Hypothalamus (tissue), 51 donors: ENCODE data around the gene EIF4H.
"Not testable (repeated sequence)": the region's sequence is repeated elsewhere in the genome, so short reads cannot be mapped to it uniquely, and the experiment has no call there.

ENCODE experiments used
- DNase-seq, 51 donors: peaks; one replicate each; lab custom pipeline; 2025; lab: John Stamatoyannopoulos, UW

Gene EIF4H

DNA sequence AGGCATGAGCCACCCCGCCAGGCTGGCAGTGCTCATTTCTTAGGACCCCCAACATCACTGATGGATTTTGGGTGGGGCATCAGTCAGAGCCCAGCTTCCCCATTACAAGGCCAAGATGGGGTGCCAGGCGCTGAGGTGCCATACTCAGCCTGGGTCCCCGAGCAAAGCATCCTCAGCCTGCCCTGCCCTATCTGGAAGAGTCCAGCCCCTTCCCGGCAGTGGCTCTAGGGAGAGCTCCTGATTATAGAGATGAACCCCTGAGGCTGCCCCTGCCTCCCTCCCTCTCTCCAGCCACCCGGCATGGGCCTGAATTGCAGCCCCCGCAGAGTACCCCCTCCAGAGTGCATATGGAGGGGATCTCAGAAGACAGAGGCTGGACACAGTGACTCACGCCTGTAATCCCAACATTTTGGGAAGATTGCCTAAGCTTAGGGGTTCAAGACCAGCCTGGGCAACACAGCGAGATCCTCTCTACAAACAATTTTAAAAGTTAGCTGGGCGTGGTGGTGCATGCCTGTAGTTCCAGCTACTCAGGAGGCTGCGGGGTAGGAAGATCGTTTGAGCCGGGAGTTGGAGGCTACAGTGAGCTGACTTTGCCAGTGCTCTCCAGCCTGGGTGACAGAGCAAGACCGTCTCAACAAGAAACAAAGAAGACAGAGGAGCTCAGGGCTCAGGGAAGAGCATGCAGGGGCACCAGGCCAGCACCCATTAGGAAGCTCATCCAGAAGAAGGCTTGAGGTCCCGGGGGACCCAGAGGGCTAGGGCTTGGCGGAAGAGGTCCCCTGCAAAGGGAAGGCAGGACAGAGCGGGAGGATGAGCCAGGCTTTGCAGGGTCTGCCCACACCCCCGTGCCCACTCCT, 48.9 kb downstream of the EIF4H start:
- DNase-seq = no peak

DNA sequence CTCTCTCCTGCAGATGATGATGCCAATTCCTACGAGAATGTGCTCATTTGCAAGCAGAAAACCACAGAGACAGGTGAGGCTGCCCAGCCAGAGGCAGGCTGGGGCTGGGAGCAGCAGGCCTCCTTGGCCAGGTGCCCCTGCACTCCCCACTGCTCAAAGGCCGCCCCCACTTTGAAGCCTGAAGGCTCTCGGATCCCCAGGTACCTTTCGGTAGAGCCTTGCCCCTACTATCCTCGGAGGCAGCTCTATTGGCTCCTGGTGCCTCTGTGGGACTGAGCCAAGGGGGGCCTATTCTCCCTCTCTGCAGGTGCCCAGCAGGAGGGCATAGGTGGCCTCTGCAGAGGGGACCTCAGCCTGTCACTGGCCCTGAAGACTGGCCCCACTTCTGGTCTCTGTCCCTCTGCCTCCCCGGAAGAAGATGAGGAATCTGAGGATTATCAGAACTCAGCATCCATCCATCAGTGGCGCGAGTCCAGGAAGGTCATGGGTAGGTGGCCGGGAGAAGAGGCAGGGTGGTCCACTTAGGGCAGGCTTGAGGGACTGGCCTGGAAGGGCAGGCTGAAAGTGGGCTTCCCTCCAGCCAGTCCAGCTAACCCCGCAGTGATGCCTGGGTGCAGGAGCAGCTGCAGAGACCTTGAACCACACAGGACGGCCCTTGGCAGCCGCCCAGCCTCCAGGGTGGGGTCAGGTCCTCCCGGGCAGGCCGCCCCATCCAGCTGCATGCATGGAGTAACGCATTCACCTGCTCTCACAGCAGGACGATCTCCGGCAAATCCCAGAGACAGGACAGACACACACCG, 49.8 kb downstream of the EIF4H start:
- no peak for DNase-seq

DNA sequence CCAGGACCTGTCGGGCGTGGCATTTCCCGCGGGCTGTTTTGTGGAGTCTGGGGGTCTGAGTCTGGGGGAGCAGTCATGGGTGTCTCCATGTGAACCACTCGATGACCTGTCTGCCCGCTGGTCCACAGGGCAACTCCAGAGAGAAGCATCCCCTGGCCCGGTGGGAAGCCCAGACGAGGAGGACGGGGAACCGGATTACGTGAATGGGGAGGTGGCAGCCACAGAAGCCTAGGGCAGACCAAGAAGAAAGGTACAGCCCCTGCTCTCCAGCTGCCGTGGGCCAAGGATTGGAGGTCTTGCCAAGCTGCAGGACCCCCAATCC, 50.3 kb downstream of the EIF4H start:
- DNase-seq = no peak

DNA sequence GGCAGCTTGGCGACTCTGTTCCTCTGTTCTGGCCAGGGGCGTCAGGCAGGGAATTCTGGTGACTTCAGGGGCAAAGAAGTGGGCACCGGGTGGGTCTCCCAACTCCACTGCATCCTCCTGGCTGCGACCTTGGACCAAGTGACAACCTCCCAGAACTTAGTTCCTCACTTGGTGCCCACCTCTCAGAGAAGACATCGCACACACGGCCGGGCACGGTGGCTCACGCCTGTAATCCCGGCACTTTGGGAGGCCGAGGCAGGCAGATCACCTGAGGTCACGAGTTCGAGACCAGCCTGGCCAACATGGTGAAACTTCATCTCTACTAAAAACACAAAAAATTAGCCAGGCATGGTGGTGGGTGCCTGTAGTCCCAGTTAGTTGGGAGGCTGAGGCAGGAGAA, 50.8 kb downstream of the EIF4H start:
- not testable (repeated sequence) for DNase-seq

DNA sequence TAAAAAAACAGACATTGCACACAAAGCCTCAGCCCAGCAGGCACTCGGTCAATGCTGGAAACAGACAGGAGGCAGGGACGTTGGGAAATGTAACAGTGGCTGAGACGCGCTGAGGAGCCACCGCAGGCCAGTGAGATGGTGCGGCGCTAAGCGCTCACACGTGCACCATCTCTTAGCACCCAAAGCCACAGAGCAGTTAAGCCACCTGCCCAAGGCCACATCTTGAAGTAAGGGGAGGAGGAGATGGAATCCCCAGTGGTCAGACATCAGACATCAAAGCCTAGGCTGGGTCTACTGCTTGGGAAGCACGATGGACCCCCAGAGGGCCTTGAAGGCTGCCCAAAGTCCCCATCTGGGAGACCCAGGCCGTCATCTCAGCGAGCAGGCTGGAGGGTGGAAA, 51.2 kb downstream of the EIF4H start:
- no peak for DNase-seq

DNA sequence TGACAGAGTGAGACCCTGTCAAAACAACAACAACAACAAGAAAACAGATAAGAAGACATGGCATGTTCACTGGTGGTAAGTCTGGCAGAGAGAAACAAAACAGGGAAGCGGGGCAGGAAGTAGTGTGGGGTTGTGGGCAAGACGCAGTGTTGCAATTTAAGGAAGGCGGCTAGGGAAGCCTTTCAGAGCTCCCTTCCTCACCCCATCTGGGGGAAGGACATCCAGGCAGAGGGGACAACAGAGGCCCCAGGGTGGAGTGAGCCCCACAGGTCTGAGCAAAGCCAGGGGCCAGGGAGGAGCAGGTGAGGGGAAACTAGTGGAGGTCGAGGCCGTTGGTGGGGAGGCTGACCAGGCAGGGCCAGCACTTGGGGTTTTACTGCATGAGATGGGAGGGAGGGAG, 52.5 kb downstream of the EIF4H start:
- DNase-seq = peak in 8 of 51 donors; percentile 11 to 29 (median 22)

DNA sequence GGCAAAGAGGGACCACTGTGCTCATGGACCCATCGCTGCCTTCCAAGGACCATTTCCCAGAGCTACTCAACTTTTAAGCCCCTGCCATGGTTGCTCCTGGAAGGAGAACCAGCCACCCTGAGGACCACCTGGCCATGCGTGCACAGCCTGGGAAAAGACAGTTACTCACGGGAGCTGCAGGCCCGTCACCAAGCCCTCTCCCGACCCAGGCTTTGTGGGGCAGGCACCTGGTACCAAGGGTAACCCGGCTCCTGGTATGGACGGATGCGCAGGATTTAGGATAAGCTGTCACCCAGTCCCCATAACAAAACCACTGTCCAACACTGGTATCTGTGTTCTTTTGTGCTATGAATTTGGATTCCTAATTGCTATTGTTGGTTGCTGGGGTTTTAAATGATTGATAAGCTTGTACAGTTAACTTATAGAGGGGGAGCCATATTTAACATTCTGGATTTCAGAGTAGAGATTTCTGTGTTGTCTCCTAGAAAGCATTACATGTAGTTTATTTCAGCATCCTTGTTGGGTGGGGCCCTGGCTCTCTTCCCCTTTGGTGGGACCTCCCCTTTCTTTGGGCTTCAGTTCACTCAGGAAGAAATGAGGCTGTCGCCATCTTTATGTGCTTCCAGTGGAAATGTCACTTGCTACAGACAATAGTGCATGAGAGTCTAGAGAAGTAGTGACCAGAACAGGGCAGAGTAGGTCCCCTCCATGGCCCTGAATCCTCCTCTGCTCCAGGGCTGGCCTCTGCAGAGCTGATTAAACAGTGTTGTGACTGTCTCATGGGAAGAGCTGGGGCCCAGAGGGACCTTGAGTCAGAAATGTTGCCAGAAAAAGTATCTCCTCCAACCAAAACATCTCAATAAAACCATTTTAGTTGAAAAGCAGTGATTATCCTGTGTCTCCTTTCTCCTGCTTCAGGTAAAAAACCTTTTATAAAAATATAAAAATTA, 55.1 kb downstream of the EIF4H start:
- DNase-seq = no peak

DNA sequence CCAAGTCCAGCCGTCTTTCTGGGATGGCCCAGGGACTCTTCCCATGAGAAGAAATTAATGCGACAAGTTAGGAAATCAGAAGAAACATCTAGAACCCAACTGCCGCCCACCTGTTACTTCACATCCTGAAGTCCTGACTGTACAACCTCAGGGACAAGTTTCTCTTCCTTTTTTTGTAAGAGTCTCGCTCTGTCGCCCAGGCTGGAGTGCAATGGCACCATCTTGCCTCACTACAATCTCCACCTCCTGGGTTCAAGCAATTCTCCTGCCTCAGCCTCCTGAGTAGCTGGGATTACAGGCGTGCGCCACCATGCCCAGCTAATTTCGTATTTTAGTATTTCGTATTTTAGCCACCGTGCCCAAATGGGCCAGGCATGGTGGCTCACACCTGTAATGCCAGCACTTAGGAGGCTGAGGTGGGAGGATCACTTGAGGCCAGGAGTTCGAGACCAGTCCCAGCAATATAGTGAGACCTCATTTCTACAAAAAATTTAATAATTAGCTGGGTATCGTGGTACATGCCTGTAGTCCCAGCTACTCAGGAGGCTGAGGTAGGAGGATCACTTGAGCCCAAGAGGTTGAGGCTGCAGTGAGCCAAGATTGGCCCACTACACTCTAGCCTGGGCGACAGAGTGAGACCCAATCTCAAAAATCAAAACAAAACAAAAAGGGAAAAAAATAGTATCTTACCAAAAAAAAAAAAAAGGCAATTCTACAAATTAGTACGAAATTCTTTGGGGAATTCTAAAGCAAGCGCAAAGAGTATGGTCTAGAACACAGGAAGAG, 56.5 kb downstream of the EIF4H start:
- no peak for DNase-seq

DNA sequence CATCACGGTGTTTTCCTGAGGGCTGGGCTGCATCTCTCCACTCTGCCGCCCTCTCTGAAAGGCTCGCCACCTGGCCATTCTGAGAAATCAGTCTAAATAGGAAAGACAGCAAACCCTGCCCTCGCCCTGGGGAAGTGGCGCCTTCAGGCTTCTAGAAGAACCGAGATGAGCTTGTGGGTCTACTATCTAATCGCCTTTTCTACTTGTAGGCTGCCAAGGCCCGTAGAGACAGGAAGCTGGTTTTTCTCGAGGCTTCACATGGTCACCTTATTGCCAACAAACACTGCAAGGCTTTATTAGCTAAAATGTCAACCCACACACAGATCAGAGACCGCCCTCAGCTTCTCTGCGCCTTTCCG, 57.1 kb downstream of the EIF4H start:
- peak in 2 of 51 donors; percentile 3 to 9 for DNase-seq

DNA sequence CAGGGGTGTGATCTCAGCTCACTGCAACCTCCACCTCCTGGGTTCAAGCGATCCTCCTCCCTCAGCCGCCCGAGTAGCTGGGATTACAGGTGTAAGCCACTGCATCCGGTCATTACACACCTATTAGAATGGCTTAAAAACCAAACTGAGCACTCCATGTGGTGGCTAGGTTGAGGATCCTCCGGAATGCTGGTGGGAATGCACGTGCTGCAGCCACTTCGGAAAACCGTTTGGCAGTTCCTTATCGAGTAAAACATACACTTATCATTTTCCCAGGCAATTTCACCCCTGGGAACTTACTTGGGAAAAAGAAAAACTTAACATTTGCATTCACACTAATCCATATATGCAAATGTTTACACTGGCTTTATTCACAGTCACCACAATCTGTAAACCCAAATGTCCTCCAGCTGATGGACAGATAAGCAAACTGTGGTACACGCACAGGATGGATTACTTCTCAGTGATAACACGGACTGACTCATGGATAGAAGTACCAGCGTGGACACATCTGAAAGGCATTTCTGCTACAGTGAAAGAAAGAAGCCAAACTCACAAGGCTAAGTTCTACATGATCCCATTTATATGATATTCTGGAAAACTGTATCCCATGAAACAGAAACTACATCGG, 59.6 kb downstream of the EIF4H start:
- no peak for DNase-seq

DNA sequence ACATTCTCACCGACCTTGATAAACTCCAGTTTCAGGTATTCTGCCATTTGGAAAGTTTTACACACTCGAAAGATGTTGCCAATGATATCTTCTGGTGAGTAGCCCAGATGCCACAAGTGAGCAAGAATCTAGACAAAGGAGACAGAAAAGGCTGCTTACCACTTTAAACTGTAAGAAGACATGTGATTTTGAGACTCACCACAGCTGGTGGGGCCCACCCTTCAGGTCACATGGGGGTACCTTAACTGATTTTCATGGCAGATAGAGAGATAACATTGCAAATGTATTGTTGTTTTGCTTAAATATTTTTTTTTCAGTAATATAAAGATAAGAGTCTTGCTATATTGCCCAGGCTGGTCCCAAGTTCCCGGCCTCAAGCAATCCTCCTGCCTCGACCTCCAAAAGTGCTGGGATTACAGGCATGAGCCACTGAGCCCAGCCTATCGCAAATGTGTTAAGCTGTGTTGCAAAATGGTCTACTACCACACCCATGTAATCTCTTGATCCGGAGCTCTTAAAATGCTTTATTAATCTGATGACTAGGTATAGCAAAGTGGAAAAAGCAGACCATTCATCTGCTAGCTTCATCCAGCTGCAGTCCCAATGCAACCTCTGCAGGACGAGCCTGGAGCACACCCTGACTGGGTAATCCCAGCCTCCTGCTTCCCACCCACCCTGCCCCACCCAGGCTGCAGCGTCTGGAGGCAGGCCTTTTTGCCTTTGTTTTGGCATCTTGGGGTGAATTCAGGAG, 61.5 kb downstream of the EIF4H start:
- DNase-seq = no peak

DNA sequence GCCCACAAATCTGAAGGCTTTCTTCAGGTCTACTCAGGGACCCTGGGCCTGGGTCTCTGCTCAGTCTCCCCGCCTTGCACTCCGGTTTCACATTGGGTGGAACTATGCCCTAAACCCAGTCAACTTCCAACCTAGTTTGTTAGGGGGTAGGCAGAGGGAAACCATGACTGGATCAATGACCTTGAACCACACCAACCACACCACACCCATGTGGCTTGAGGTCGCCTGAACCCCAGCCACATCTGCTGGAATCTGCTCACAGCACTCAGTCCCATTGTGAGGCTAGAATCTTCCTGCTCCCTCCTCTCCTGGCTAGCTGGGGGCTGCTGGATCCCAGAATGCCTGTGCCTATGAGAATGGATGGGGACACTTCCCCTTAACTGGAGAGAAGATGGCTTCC, 62.1 kb downstream of the EIF4H start:
- DNase-seq = no peak

DNA sequence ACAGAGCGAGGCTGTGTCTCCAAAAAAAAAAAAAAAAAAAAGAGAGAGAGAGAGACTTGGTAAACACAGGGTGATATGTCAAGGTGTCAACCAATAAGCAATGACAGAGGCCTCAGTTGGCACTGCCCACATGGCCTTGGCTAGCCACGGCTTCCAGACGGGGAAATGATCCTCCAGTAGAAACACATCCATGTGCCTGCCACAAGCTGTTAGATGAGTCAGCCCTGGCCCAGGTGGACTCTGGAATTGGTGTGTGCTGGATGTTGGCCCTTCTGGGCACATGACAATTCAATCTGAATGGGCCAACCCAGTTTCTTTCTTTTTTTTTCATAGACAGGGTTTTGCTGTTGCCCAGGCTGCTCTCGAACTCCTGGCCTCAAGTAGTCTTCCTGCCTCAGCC, 66.3 kb downstream of the EIF4H start:
- DNase-seq = no peak

DNA sequence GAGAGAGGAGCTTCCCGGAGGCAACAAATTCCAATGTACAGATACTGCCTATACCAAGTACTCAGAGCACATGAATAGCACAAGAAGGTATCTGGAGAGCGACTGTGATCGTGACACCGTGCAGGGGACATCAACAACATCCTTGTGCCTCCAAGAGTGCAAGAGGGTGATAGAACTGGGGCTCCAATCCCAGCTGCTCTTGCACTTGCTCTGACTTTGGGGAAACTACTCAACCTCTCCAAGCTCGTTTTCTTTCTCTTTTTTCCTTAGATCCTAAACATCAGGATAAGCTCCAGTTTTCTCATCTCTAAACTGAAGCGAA, 67.9 kb downstream of the EIF4H start:
- DNase-seq = no peak

DNA sequence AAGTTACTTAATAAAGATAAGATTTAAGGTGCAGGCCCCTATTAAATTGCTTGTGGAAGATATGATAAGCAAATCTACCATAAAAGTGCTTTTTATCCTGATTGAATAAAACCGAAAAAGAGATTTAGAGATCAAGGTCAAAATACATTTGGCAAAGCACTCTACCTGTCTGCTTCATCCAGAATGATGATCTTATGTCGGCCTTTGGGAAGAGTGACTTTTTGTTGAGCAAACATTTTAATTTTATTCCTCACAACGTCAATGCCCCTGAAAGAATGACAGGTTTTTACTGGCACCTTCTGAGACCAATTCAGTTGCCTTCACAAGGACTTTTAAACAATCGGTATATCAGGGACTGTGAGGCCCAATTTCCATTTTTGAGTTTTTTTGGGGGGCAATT, 72.3 kb downstream of the EIF4H start:
- no peak for DNase-seq
